H9 (cell line): ENCODE results near the gene TMEM187. TPM values are rescaled to one million over a fixed set of nuclear protein-coding genes. Genes with fewer than 3 reads are reported as not detected.
A peak's percentile ranks its signal among the peaks of the same experiment; 100 is the strongest.

Experiments used
- DNase-seq: peaks from one replicate; pipeline ENCODE4 v3.0.0-alpha.2; 2017
- H2AFZ ChIP-seq: one replicate; pipeline ENCODE4 v1.6.1; 2013; ENCODE audit warnings: mild to moderate bottlenecking, low read length, control low read depth, moderate library complexity
- H2AK5ac ChIP-seq: 2 replicates; pipeline ENCODE4 v1.6.1; 2013; ENCODE audit warnings: low read length, control low read depth, mixed read lengths; ENCODE audit not compliant: insufficient read length
- H2BK120ac ChIP-seq: one replicate; pipeline ENCODE4 v1.6.1; 2013; ENCODE audit warnings: low read depth, mild to moderate bottlenecking, low read length, control low read depth, inconsistent platforms; ENCODE audit not compliant: poor library complexity, severe bottlenecking
- H2BK12ac ChIP-seq: 2 replicates; pipeline ENCODE4 v1.6.1; 2013; ENCODE audit warnings: low read length, control low read depth, mixed read lengths, low read depth; ENCODE audit not compliant: insufficient read length
- H2BK15ac ChIP-seq: 2 replicates; pipeline ENCODE4 v1.6.1; 2013; ENCODE audit warnings: low read depth, low read length, control low read depth
- H2BK20ac ChIP-seq: one replicate; pipeline ENCODE4 v1.6.1; 2013; ENCODE audit warnings: low read depth, mild to moderate bottlenecking, low read length, control low read depth, inconsistent platforms; ENCODE audit not compliant: poor library complexity, severe bottlenecking
- H2BK5ac ChIP-seq: 2 replicates; pipeline ENCODE4 v1.6.1; 2013; ENCODE audit warnings: low read length, control low read depth, mixed read lengths; ENCODE audit not compliant: insufficient read length
- H3K14ac ChIP-seq: 2 replicates; pipeline ENCODE4 v1.6.1; 2013; ENCODE audit warnings: low read length, control low read depth; ENCODE audit not compliant: insufficient read depth
- H3K18ac ChIP-seq: 2 replicates; pipeline ENCODE4 v1.6.1; 2013; ENCODE audit warnings: low read depth, mild to moderate bottlenecking, mixed read lengths, low read length, control low read depth; ENCODE audit not compliant: insufficient read length
- H3K23ac ChIP-seq: 2 replicates; pipeline ENCODE4 v1.6.1; 2013; ENCODE audit warnings: low read length, control low read depth, mixed read lengths, low read depth; ENCODE audit not compliant: insufficient read length
- H3K23me2 ChIP-seq: 2 replicates; pipeline ENCODE4 v1.6.1; 2013; ENCODE audit warnings: low read depth, mild to moderate bottlenecking, mixed read lengths, low read length, control low read depth; ENCODE audit not compliant: insufficient read length, poor library complexity, severe bottlenecking
- H3K27ac ChIP-seq: 2 replicates; pipeline ENCODE4 v1.5.1; 2013; ENCODE audit warnings: low read length, control low read depth, mixed read lengths, low read depth; ENCODE audit not compliant: insufficient read length
- H3K27me3 ChIP-seq: 2 replicates; pipeline ENCODE4 v1.6.1; 2013; ENCODE audit warnings: low read length, control low read depth, inconsistent platforms; ENCODE audit not compliant: insufficient read depth
- H3K4ac ChIP-seq: 2 replicates; pipeline ENCODE4 v1.6.1; 2013; ENCODE audit warnings: low read depth, mild to moderate bottlenecking, control low read depth, inconsistent platforms, low read length, moderate library complexity
- H3K4me1 ChIP-seq: 2 replicates; pipeline ENCODE4 v1.6.1; 2013; ENCODE audit warnings: low read length, control low read depth, inconsistent platforms; ENCODE audit not compliant: insufficient read depth
- H3K4me2 ChIP-seq: 2 replicates; pipeline ENCODE4 v1.6.1; 2013; ENCODE audit warnings: low read length, control low read depth, mixed read lengths; ENCODE audit not compliant: insufficient read length, insufficient read depth
- H3K56ac ChIP-seq: 2 replicates; pipeline ENCODE4 v1.6.1; 2013; ENCODE audit warnings: low read depth, mild to moderate bottlenecking, mixed read lengths, low read length, control low read depth; ENCODE audit not compliant: insufficient read length
- H3K79me1 ChIP-seq: 2 replicates; pipeline ENCODE4 v1.6.1; 2013; ENCODE audit warnings: low read depth, mild to moderate bottlenecking, moderate library complexity, low read length, control low read depth, inconsistent platforms; ENCODE audit not compliant: insufficient read depth, poor library complexity, severe bottlenecking
- H3K79me2 ChIP-seq: 2 replicates; pipeline ENCODE4 v1.6.1; 2013; ENCODE audit warnings: low read length, control low read depth, inconsistent platforms; ENCODE audit not compliant: insufficient read depth
- H3K9ac ChIP-seq: 2 replicates; pipeline ENCODE4 v1.6.1; 2013; ENCODE audit warnings: low read length, control low read depth, mixed read lengths; ENCODE audit not compliant: insufficient read length; ENCODE audit errors: extremely low read depth
- H3K9me3 ChIP-seq: one replicate; pipeline ENCODE4 v1.6.1; 2013; ENCODE audit warnings: low read depth, low read length, inconsistent platforms; ENCODE audit not compliant: control insufficient read depth
- H3T11ph ChIP-seq: one replicate; pipeline ENCODE4 v1.6.1; 2013; ENCODE audit warnings: mild to moderate bottlenecking, low read length, control low read depth, inconsistent platforms
- H4K20me1 ChIP-seq: one replicate; pipeline ENCODE4 v1.6.1; 2013; ENCODE audit not compliant: control insufficient read depth, insufficient read length, insufficient read depth
- H4K5ac ChIP-seq: 2 replicates; pipeline ENCODE4 v1.6.1; 2013; ENCODE audit warnings: low read depth, mild to moderate bottlenecking, mixed read lengths, low read length, control low read depth; ENCODE audit not compliant: insufficient read length
- H4K8ac ChIP-seq: replicated peaks from 2 replicates; pipeline ENCODE4 v1.6.1; 2013; ENCODE audit warnings: low read length, control low read depth, mixed read lengths, low read depth; ENCODE audit not compliant: insufficient read length
- H4K91ac ChIP-seq: 2 replicates; pipeline ENCODE4 v1.6.1; 2013; ENCODE audit warnings: low read depth, mild to moderate bottlenecking, moderate library complexity, mixed read lengths, low read length, control low read depth; ENCODE audit not compliant: insufficient read length
- H3K27ac Mint-ChIP-seq, 3 experiments: 2 replicates in 2 of 3; 3 replicates in 1 of 3; pipeline ENCODE4 v1.8.0; 2020 to 2021; ENCODE audit warnings: mixed read lengths in 3 of 3, mild to moderate bottlenecking in 1 of 3, moderate library complexity in 1 of 3
- H3K27me3 Mint-ChIP-seq: 2 replicates; pipeline ENCODE4 v1.8.0; 2021; ENCODE audit warnings: low read depth, mild to moderate bottlenecking, moderate library complexity, mixed read lengths
- H3K36me3 Mint-ChIP-seq, 3 experiments: 2 replicates in 2 of 3; 3 replicates in 1 of 3; pipeline ENCODE4 v1.8.0; 2020 to 2021; ENCODE audit warnings: low read depth in 3 of 3, mixed read lengths in 3 of 3; ENCODE audit not compliant: insufficient read depth in 1 of 3
- H3K4me1 Mint-ChIP-seq, 2 experiments: 2 replicates each; pipeline ENCODE4 v1.8.0; 2020; ENCODE audit warnings: mixed read lengths in 2 of 2
- H3K4me3 Mint-ChIP-seq, 2 experiments: 2 replicates in 1 of 2; 3 replicates in 1 of 2; pipeline ENCODE4 v1.8.0; 2020 to 2021; ENCODE audit warnings: mild to moderate bottlenecking in 2 of 2, mixed read lengths in 2 of 2, moderate library complexity in 1 of 2
- H3K9me3 Mint-ChIP-seq, 2 experiments: 2 replicates in 1 of 2; 3 replicates in 1 of 2; pipeline ENCODE4 v1.8.0; 2020; ENCODE audit warnings: mild to moderate bottlenecking in 2 of 2, mixed read lengths in 2 of 2, moderate library complexity in 1 of 2
- WGBS: extraction: QIAGEN DNeasy Blood & Tissue Kit; methylation state at CpG from one replicate; pipeline ENCODE4 v1.1.7; 2013; ENCODE audit warnings: missing lambda C conversion rate, low lambda C conversion rate, mixed read lengths; ENCODE audit not compliant: insufficient read length; ENCODE audit errors: extremely low coverage; 5-methylcytosine and 5-hydroxymethylcytosine counted together
- total RNA-seq: library from RNA; stranded (reverse); gene quantifications from 2 replicates; pipeline ENCODE4 v1.2.1, GENCODE V29; 2021
- TF ChIP-seq, protein P1 (sequence below): fragments of 200-600 bp; sonication (generic); conservative IDR thresholded peaks from 3 replicates; pipeline ENCODE4 v1.8.0; 2021; ENCODE audit warnings: antibody characterized with exemption, mild to moderate bottlenecking

Gene TMEM187
- total RNA-seq, 1 experiment from 2014 or later = 2.7 TPM

DNA sequence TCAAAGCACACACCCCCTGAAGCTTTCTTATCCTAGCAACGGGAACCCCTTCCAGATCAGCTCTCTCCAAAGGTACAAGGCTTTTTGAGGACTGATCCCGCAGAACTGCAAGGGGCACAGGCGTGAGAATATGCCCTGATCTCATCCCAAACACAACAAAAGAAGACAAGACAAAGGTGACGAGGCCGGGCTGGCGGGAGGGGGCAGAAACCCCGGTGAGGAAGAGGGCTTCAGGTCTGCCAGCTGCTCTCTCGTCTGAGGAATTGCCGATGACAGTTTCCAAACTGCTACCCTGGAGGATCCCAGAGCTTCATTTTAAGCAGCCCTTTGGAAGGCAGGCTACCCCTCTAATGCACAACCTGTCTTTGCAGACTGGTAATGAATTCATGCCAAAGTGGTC, 4.3 kb upstream of the TMEM187 start:
- Mint-ChIP-seq H3K9me3 (peaks cover 3 to 5% of the 10 kb centered on the region in 2 experiments; a peak in 3 of 5 replicates), H3K36me3 (peaks cover 18 to 42% (median 24%) of the 10 kb centered on the region in 3 experiments), H3K4me1 (peaks cover 32 to 42% of the 10 kb centered on the region in 2 experiments), H3K4me3 (peak overlapping the region; percentile 100), H3K27me3 (no peaks in the 10 kb centered on the region), H3K27ac (peak overlapping the region; percentile 5 to 47 (median 23); a peak in 3 of 7 replicates)
- Histone ChIP-seq H3K14ac (no peak overlapping the region), H3K4me2 (peak overlapping the region; percentile 80), H2AFZ (no peak overlapping the region), H2BK5ac (no peak overlapping the region), H3K79me2 (peaks cover 50% of the 10 kb centered on the region; the same call in 1 of the 2 replicates), H4K91ac (no peak overlapping the region), H3K27me3 (no peaks in the 10 kb centered on the region), H2BK20ac (no peak overlapping the region), H3K27ac (no peak overlapping the region), H3K79me1 (peaks cover 5% of the 10 kb centered on the region), H2BK12ac (no peak overlapping the region), H3K4ac (no peak overlapping the region), H3K23ac (no peak overlapping the region), H3K56ac (no peak overlapping the region), H3K18ac (no peak overlapping the region), H3K4me1 (peaks cover 4% of the 10 kb centered on the region; the same call in 1 of the 2 replicates), H3T11ph (no peak overlapping the region), H2AK5ac (no peak overlapping the region), H2BK15ac (no peak overlapping the region), H3K23me2 (peaks cover 16% of the 10 kb centered on the region), H3K9me3 (no peaks in the 10 kb centered on the region), H3K9ac (no peak overlapping the region), H4K20me1 (no peaks in the 10 kb centered on the region), H2BK120ac (no peak overlapping the region), H4K8ac (no peak overlapping the region), H4K5ac (no peak overlapping the region)
- DNase-seq = no peak
- TF ChIP-seq, protein P1, sequence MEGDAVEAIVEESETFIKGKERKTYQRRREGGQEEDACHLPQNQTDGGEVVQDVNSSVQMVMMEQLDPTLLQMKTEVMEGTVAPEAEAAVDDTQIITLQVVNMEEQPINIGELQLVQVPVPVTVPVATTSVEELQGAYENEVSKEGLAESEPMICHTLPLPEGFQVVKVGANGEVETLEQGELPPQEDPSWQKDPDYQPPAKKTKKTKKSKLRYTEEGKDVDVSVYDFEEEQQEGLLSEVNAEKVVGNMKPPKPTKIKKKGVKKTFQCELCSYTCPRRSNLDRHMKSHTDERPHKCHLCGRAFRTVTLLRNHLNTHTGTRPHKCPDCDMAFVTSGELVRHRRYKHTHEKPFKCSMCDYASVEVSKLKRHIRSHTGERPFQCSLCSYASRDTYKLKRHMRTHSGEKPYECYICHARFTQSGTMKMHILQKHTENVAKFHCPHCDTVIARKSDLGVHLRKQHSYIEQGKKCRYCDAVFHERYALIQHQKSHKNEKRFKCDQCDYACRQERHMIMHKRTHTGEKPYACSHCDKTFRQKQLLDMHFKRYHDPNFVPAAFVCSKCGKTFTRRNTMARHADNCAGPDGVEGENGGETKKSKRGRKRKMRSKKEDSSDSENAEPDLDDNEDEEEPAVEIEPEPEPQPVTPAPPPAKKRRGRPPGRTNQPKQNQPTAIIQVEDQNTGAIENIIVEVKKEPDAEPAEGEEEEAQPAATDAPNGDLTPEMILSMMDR = no peak
- no CpG with 5 or more reads among the region's 9 CpGs for WGBS
